HL-60 (cell line): ENCODE measurements around the gene HMCN2.

Source experiments
- DNase-seq, 2 experiments: peaks; one replicate each; pipeline ENCODE4 v3.0.0-alpha.2; 2010 to 2020; ENCODE audit warnings: low read depth in 1 of 2, low spot score in 1 of 2
- H3K27ac ChIP-seq: fragments of 250-450 bp; sonication (Bioruptor Pico); replicated peaks from 2 replicates; pipeline ENCODE4 v1.5.1; 2020; ENCODE audit warnings: mild to moderate bottlenecking, moderate library complexity
- H3K27me3 ChIP-seq: fragments of 250-450 bp; sonication (Bioruptor Pico); 2 replicates; pipeline ENCODE4 v1.5.1; 2021; ENCODE audit warnings: mild to moderate bottlenecking, moderate library complexity; ENCODE audit not compliant: insufficient read depth, poor library complexity, severe bottlenecking
- H3K4me3 ChIP-seq: replicated peaks from 2 replicates; pipeline ENCODE4 v1.5.1; 2011; ENCODE audit warnings: mild to moderate bottlenecking, control low read depth, low read length; ENCODE audit not compliant: insufficient read depth
- GABPA ChIP-seq: IDR thresholded peaks from 2 replicates; pipeline ENCODE4 v1.6.1; 2012; ENCODE audit warnings: low read depth
- POLR2AphosphoS5 ChIP-seq: IDR thresholded peaks from 2 replicates; pipeline ENCODE4 v1.6.1; 2012; ENCODE audit warnings: low read depth
- SPI1 ChIP-seq: IDR thresholded peaks from 2 replicates; pipeline ENCODE4 v1.6.1; 2012; ENCODE audit warnings: low read depth, mild to moderate bottlenecking, borderline replicate concordance
- TF ChIP-seq, protein P1 (sequence below): IDR thresholded peaks from one replicate; pipeline ENCODE4 v1.5.1; 2011; ENCODE audit warnings: low read length, control low read depth, inconsistent platforms; ENCODE audit not compliant: insufficient read depth
- TF ChIP-seq, protein P2 (sequence below): IDR thresholded peaks from 2 replicates; pipeline ENCODE4 v1.6.1; 2012; ENCODE audit warnings: low read depth; ENCODE audit not compliant: insufficient replicate concordance

HMCN2 gene

DNA sequence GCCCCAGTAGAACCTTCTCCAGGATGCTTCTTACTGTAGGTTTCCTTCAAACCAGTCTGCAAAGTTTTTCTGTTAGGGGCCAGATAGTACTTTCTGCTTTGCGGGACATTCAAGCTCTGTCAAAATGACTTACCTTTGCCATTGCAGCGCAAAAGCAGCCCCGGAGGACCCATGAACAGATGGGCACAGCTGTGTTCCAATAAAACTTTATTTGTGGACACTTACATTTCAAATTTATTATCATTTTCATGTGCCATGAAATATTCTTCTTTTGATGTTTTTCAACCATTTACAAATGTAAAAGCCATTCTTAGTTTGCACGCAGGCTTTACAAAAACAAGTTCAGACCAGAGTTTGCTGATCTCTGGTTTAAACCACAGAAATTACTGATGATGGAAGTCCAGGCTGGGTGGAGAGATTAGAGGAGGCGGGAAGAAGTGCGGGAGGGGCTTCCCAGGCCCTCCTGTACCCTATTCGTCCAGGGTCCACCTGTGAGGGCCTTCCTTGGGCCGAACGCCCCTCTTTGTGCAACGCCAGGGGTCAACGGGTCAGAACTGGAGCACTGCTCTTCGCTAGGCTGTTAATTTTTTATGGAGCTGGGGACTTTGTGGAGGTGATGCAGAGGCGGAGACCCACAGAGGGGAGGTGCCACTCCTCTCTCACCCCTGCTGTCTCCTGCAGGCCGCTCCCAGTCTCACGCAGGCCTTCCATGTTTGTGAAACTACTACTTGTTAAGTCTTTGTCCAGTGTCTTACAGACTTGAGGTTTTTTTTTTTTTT lies 171.6 kb downstream of the HMCN2 start:
- Histone ChIP-seq H3K27me3 (peaks cover 12% of the 10 kb centered on the region), H3K4me3 (no peak overlapping the region), H3K27ac (no peak overlapping the region)
- DNase-seq: no peak
- TF ChIP-seq, protein P1, sequence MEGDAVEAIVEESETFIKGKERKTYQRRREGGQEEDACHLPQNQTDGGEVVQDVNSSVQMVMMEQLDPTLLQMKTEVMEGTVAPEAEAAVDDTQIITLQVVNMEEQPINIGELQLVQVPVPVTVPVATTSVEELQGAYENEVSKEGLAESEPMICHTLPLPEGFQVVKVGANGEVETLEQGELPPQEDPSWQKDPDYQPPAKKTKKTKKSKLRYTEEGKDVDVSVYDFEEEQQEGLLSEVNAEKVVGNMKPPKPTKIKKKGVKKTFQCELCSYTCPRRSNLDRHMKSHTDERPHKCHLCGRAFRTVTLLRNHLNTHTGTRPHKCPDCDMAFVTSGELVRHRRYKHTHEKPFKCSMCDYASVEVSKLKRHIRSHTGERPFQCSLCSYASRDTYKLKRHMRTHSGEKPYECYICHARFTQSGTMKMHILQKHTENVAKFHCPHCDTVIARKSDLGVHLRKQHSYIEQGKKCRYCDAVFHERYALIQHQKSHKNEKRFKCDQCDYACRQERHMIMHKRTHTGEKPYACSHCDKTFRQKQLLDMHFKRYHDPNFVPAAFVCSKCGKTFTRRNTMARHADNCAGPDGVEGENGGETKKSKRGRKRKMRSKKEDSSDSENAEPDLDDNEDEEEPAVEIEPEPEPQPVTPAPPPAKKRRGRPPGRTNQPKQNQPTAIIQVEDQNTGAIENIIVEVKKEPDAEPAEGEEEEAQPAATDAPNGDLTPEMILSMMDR: no peak
- TF ChIP-seq GABPA (no peak), SPI1 (no peak), POLR2AphosphoS5 (no peak)
- TF ChIP-seq, protein P2, sequence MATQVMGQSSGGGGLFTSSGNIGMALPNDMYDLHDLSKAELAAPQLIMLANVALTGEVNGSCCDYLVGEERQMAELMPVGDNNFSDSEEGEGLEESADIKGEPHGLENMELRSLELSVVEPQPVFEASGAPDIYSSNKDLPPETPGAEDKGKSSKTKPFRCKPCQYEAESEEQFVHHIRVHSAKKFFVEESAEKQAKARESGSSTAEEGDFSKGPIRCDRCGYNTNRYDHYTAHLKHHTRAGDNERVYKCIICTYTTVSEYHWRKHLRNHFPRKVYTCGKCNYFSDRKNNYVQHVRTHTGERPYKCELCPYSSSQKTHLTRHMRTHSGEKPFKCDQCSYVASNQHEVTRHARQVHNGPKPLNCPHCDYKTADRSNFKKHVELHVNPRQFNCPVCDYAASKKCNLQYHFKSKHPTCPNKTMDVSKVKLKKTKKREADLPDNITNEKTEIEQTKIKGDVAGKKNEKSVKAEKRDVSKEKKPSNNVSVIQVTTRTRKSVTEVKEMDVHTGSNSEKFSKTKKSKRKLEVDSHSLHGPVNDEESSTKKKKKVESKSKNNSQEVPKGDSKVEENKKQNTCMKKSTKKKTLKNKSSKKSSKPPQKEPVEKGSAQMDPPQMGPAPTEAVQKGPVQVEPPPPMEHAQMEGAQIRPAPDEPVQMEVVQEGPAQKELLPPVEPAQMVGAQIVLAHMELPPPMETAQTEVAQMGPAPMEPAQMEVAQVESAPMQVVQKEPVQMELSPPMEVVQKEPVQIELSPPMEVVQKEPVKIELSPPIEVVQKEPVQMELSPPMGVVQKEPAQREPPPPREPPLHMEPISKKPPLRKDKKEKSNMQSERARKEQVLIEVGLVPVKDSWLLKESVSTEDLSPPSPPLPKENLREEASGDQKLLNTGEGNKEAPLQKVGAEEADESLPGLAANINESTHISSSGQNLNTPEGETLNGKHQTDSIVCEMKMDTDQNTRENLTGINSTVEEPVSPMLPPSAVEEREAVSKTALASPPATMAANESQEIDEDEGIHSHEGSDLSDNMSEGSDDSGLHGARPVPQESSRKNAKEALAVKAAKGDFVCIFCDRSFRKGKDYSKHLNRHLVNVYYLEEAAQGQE: no peak

DNA sequence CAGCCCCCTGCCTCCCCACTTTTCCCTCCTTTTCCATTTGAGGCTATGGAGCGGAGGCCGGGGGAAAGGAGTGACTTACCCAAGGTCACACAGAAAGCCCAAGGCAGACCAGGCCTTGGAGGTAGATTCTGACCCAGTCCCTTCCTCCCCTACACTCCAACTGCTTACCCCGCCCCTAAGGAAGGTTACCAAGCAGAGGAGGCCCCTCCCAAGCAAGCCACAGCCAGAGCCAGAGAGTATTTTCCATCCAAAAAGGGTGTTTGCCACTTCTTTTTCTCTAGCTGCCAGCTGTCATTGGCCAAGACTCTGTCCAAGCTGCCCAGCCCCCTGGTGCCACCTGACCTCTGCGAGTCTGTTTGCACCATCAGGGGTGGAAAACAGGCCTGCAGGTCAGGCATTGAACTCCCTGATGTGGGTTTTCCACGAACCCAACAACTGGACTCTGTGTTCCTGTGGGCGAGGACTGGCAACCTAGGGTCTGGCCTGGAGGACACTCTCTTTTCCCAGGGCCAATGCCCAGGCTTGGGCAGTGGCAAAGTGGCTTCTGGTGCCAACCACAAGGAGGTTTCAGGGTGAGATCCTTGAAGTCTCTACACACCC lies 172.9 kb downstream of the HMCN2 start:
- TF ChIP-seq, protein P2: no peak
- TF ChIP-seq GABPA (no peak), POLR2AphosphoS5 (no peak), SPI1 (no peak)
- TF ChIP-seq, protein P1: no peak
- H3K4me3 ChIP-seq: no peak overlapping the region
- H3K27ac ChIP-seq: no peak overlapping the region
- DNase-seq: no peak
- H3K27me3 ChIP-seq: peaks cover 9% of the 10 kb centered on the region

DNA sequence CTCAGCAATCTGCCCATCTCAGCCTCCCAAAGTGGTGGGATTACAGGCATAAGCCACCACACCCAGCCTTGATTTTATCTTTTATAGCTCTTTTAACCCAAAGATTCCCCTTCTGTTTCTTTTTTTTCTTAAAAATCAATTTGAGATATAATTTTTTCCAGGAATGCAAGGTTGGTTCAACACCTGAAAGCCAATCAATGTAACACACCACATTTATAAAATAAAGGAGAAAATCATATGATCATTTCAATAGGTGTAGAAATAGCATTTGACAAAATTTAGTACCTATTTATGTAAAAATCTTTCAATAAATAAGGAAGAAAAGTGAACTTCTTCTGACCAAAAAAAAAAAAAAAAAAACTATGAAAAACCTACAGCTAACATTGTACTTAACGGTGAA lies 175.5 kb downstream of the HMCN2 start:
- H3K27me3 ChIP-seq: peaks cover 2% of the 10 kb centered on the region
- TF ChIP-seq POLR2AphosphoS5: no peak
- TF ChIP-seq SPI1: no peak
- TF ChIP-seq, protein P2: no peak
- no peak for TF ChIP-seq GABPA
- TF ChIP-seq, protein P1: no peak
- H3K4me3 ChIP-seq: no peak overlapping the region
- H3K27ac ChIP-seq: no peak overlapping the region
- DNase-seq: no peak
